GM18519 (cell line): ENCODE results near the gene SUPV3L1.

Experiments
- ATAC-seq: cut with Tn5 transposase; IDR thresholded peaks from one replicate; pipeline ENCODE4 v1.9.1; 2021; ENCODE audit warnings: mild to moderate bottlenecking, moderate library complexity; ENCODE audit not compliant: unreplicated experiment, low FRiP score

The SUPV3L1 gene

GRCh38 chr10:69201045-69201444 is 21.0 kb downstream of the SUPV3L1 start:
- no peak for ATAC-seq

GRCh38 chr10:69202332-69202731 is 22.3 kb downstream of the SUPV3L1 start:
- no peak for ATAC-seq

GRCh38 chr10:69208761-69209160 is 28.7 kb downstream of the SUPV3L1 start:
- no peak for ATAC-seq

- no peak for ATAC-seq
These were observed 29.9 kb downstream of the SUPV3L1 start for GRCh38 chr10:69209787-69210484.

- ATAC-seq: no peak
These were observed 31.1 kb downstream of the SUPV3L1 start for GRCh38 chr10:69211104-69211503.

- no peak for ATAC-seq
These were observed 31.5 kb downstream of the SUPV3L1 start for GRCh38 chr10:69211524-69211923.

GRCh38 chr10:69213591-69214311 is 33.7 kb downstream of the SUPV3L1 start:
- no peak for ATAC-seq

GRCh38 chr10:69214666-69215131 is 34.7 kb downstream of the SUPV3L1 start:
- no peak for ATAC-seq

- ATAC-seq: no peak
These were observed 35.6 kb downstream of the SUPV3L1 start for GRCh38 chr10:69215405-69216171.

GRCh38 chr10:69216577-69217118 is 36.6 kb downstream of the SUPV3L1 start:
- ATAC-seq: no peak

- no peak for ATAC-seq
These were observed 37.2 kb downstream of the SUPV3L1 start for GRCh38 chr10:69217119-69217754.

GRCh38 chr10:69218831-69219230 is 38.8 kb downstream of the SUPV3L1 start:
- ATAC-seq: no peak

- ATAC-seq: no peak
These were observed 40.0 kb downstream of the SUPV3L1 start, which contains the start of gene HKDC1 for GRCh38 chr10:69220041-69220451. Gene HKDC1, plus strand, starts transcription at chr10:69220332. Its CDS starts 104 bp downstream, at chr10:69220436.

- no peak for ATAC-seq
These were observed 40.5 kb downstream of the SUPV3L1 start for GRCh38 chr10:69220507-69220906.

- ATAC-seq: peak; percentile 90
These were observed 42.4 kb downstream of the SUPV3L1 start for GRCh38 chr10:69222157-69223027.

- ATAC-seq: no peak
These were observed 43.0 kb downstream of the SUPV3L1 start for GRCh38 chr10:69223028-69223342.

GRCh38 chr10:69224862-69225657 is 45.0 kb downstream of the SUPV3L1 start:
- ATAC-seq: no peak

- ATAC-seq: no peak
These were observed 45.6 kb downstream of the SUPV3L1 start for GRCh38 chr10:69225681-69226080.
